Measurements from ENCODE around the gene ATXN1.

- TF ChIP-seq CTCF (IDR thresholded peaks at IDR 0.05): no peak
- TF ChIP-seq POLR2AphosphoS5 (IDR thresholded peaks at IDR 0.05): no peak
Observed at GRCh38 chr6:16354692-16355091, 406.6 kb downstream of the ATXN1 start.

Measured in transverse colon (tissue), 4 donors.